Measurements from ENCODE around the gene PDLIM1. TPM values are rescaled to one million over a fixed set of nuclear protein-coding genes. Genes with fewer than 3 reads are reported as not detected.

Gene PDLIM1
- total and polyA plus RNA-seq, 3 donors from 2014 or later = 14.9 to 64.3 (median 23.5) TPM

- DNase-seq = no peak
- WGBS, 2 donors = 26 to 58% methylated on average over 1 of the region's 1 CpG
- Histone ChIP-seq H3K27me3 (no peaks in the 10 kb centered on the region), H3K9me3 (no peaks in the 10 kb centered on the region), H3K4me3 (no peak overlapping the region), H3K27ac (no peak overlapping the region), H3K4me1 (no peaks in the 10 kb centered on the region), H3K36me3 (ENCODE audit: low read depth, missing control alignments) (no peaks in the 10 kb centered on the region)
- intact Hi-C loops (cut with DNase I; ENCODE audit: low total_unique reads) = no loop called here
- TF ChIP-seq POLR2A (IDR thresholded peaks at IDR 0.05) = no peak
- TF ChIP-seq CTCF (IDR thresholded peaks at IDR 0.05) = no peak
Measured at GRCh38 chr10:95309958-95310357, 19.2 kb upstream of the PDLIM1 start.

DNA sequence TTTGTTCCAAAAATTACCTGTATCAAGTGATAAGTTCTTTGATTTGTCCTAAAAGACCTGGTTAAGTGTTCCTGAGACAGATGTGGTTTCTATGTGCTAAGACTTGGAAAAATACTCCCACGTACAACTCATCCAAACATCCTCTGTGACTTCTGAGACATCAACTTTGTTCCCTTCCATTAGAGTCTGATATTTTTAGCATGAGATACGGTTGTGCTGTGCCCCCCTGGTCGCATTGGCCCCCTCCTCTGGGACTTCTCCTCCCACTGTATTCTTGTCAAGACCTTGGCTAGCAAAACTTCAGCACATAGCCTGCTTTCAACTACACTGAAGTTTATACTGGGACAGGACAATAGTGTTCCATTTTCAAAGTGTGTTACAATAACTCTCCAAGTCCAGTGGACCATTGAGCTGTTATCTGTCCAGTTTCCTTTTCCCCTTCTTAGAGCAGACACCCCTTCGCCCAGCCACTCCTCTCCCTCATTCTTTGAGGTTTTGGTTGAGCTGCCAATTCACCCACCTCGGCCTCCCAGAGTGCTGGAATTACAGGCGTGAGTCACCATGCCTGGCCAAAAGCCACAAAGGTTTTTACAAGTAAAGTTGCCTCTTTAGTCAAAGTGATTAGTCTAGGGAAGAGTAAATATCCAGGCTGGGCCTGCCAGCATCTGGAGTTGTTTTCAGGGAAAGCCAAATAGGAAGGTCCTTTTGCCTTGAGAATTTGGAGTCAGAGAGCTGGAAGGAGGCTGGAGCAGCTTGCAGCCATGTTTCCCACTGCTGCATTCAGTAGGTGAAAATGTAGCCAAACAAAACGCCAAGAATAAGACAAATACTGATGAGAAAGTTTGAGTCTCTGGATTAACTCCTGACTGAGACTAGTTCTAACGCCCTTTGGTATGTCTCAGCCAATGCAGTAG is 17.8 kb upstream of the PDLIM1 start:
- 50 to 58% methylated on average over 8 of the region's 8 CpGs for whole genome bisulfite sequencing, 2 donors
- TF ChIP-seq CTCF (IDR thresholded peaks at IDR 0.05) = no peak
- TF ChIP-seq POLR2A (IDR thresholded peaks at IDR 0.05) = no peak

GRCh38 chr10:95306851-95307250 is 16.0 kb upstream of the PDLIM1 start:
- TF ChIP-seq POLR2A (IDR thresholded peaks at IDR 0.05) (no peak), CTCF (IDR thresholded peaks at IDR 0.05) (no peak)

More for the DNA sequence above, 17.8 kb upstream of the PDLIM1 start:
- no peak overlapping the region for H3K27ac ChIP-seq
- DNase-seq = peak; percentile 16
- no peaks in the 10 kb centered on the region for H3K36me3 ChIP-seq (ENCODE audit: low read depth, missing control alignments)
- intact Hi-C loops (cut with DNase I; ENCODE audit: low total_unique reads) = no loop called here
- no peaks in the 10 kb centered on the region for H3K4me1 ChIP-seq
- no peaks in the 10 kb centered on the region for H3K9me3 ChIP-seq
- no peak overlapping the region for H3K4me3 ChIP-seq
- H3K27me3 ChIP-seq = no peaks in the 10 kb centered on the region

DNA sequence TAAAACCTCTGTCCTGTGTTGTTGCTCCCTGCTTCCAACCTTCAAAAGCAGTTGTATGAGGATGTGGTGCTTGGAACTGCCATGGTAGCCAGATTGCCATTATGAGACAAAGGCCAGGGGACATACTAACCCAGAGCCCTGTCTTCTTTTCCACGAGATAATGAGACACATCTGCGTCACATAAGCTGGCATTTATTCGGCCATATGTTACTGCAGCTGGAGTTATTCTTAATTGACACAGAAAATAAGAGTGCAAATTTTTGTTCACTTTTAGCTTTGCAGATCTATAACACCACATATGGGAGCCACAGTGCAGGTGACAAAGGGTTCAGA is 15.5 kb upstream of the PDLIM1 start:
- Histone ChIP-seq H3K4me3 (no peak overlapping the region), H3K36me3 (ENCODE audit: low read depth, missing control alignments) (no peaks in the 10 kb centered on the region), H3K9me3 (no peaks in the 10 kb centered on the region), H3K27me3 (no peaks in the 10 kb centered on the region), H3K4me1 (no peaks in the 10 kb centered on the region), H3K27ac (no peak overlapping the region)
- intact Hi-C loops (cut with DNase I; ENCODE audit: low total_unique reads) = no loop called here
- 72 to 92% methylated on average over 3 of the region's 3 CpGs for WGBS, 2 donors
- no peak for TF ChIP-seq POLR2A (IDR thresholded peaks at IDR 0.05)
- no peak for TF ChIP-seq CTCF (IDR thresholded peaks at IDR 0.05)
- no peak for DNase-seq

More at GRCh38 chr10:95306851-95307250, 16.0 kb upstream of the PDLIM1 start:
- H3K36me3 ChIP-seq (ENCODE audit: low read depth, missing control alignments) = no peaks in the 10 kb centered on the region
- H3K27me3 ChIP-seq = no peaks in the 10 kb centered on the region
- H3K9me3 ChIP-seq = no peaks in the 10 kb centered on the region
- H3K27ac ChIP-seq = no peak overlapping the region
- H3K4me3 ChIP-seq = no peak overlapping the region
- H3K4me1 ChIP-seq = no peaks in the 10 kb centered on the region
- no peak for DNase-seq
- 88 to 100% methylated on average over 1 of the region's 1 CpG for WGBS, 2 donors
- intact Hi-C loops (cut with DNase I; ENCODE audit: low total_unique reads) = no loop called here
